Psoas muscle (tissue), 8 donors: ENCODE measurements around the gene GPRASP3. TPM values are rescaled to one million over a fixed set of nuclear protein-coding genes. Genes with fewer than 3 reads are reported as not detected.
"Not testable (repeated sequence)": the region's sequence is repeated elsewhere in the genome, so short reads cannot be mapped to it uniquely, and the experiment has no call there.

Experiments
- ATAC-seq, 4 donors: fragments of 200-7000 bp; cut with Tn5 transposase; one replicate each; pipeline ENCODE4 v1.9.1; 2020; ENCODE audit warnings: moderate library complexity in 3 of 4, mild to moderate bottlenecking in 2 of 4
- DNase-seq, 2 donors: peaks; one replicate each; pipeline ENCODE4 v3.0.0-alpha.2; 2020
- H3K27ac ChIP-seq: fragments of 200-600 bp; one replicate; pipeline ENCODE4 v1.8.0; 2022
- H3K27me3 ChIP-seq, 3 donors: fragments of 200-600 bp in 1 of 3; one replicate each; pipeline versions ENCODE4 v1.6.1 to v1.8.0; 2013 to 2022; ENCODE audit warnings: low read length in 2 of 3, mild to moderate bottlenecking in 2 of 3, moderate library complexity in 1 of 3; ENCODE audit not compliant: insufficient read depth in 3 of 3
- H3K36me3 ChIP-seq, 2 donors: fragments of 200-600 bp in 1 of 2; one replicate each; pipeline versions ENCODE4 v1.6.1 to v1.8.0; 2013 to 2022; ENCODE audit warnings: low read depth in 1 of 2, mild to moderate bottlenecking in 1 of 2, moderate library complexity in 1 of 2; ENCODE audit not compliant: insufficient read depth in 1 of 2
- H3K4me1 ChIP-seq: fragments of 200-600 bp; one replicate; pipeline ENCODE4 v1.8.0; 2022
- H3K4me3 ChIP-seq: fragments of 200-600 bp; one replicate; pipeline ENCODE4 v1.8.0; 2022; ENCODE audit warnings: mild to moderate bottlenecking
- H3K9me3 ChIP-seq: fragments of 200-600 bp; one replicate; pipeline ENCODE4 v1.8.0; 2022
- WGBS, 3 donors: extraction: QIAGEN DNeasy Blood & Tissue Kit; methylation state at CpG; one replicate each; pipeline versions ENCODE4 v1.1.6 to v1.1.7; 2013; 5-methylcytosine and 5-hydroxymethylcytosine counted together
- intact Hi-C, 2 donors: fragments of 100-400 bp; cut with DNase I; formaldehyde crosslinking; loops; one replicate each; pipeline versions ENCODE4 v1.11.0 to v1.14.2; 2022
- long read RNA-seq, 2 donors: library from polyadenylated mRNA; unstranded; transcript quantifications; one replicate each; pipeline ENCODE4 v2.0.0, GENCODE V29; 2021
- polyA plus RNA-seq, 3 donors: library from polyadenylated mRNA; stranded (reverse); fragments of 200-250 nt; gene quantifications; one replicate each; pipeline ENCODE4 v1.2.3, GENCODE V29; 2013
- total RNA-seq, 4 donors: library from RNA; stranded (reverse); fragmentation: NEBNext Ultra II Directional in 2 of 4; extraction: Animal tissue kit (Norgen Biotek cat#: 25700) in 2 of 4; gene quantifications; one replicate each; pipeline versions ENCODE4 v1.2.1 to v1.2.4, GENCODE V29; 2021 to 2023
- TF ChIP-seq, protein P1 (sequence below): fragments of 200-600 bp; IDR thresholded peaks from one replicate; pipeline ENCODE4 v1.8.0; 2022; ENCODE audit warnings: antibody characterized with exemption
- donor health status: healthy with polysubstance abuse.
- donor health status: DM: no; HTN: no; CAD: no; lungs with moderate emphysema.
- donor health status: Bipolar disorder and iron deficiency.
- donor health status: healthy.
- donor health status: DM: yes; HTN: yes; CAD: no.
- donor health status: DM: no; HTN: no; CAD: no.
- donor health status: DM: no; HTN: no; CAD: no.
- donor health status: DM: yes; HTN: yes; CAD: no.

GPRASP3 gene, protein sequence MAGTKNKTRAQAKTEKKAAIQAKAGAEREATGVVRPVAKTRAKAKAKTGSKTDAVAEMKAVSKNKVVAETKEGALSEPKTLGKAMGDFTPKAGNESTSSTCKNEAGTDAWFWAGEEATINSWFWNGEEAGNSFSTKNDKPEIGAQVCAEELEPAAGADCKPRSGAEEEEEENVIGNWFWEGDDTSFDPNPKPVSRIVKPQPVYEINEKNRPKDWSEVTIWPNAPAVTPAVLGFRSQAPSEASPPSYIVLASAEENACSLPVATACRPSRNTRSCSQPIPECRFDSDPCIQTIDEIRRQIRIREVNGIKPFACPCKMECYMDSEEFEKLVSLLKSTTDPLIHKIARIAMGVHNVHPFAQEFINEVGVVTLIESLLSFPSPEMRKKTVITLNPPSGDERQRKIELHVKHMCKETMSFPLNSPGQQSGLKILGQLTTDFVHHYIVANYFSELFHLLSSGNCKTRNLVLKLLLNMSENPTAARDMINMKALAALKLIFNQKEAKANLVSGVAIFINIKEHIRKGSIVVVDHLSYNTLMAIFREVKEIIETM
- total RNA-seq (1 to 10 TPM; 1.5 to 6.2 (median 3.0) TPM), polyA plus RNA-seq (1 to 10 TPM in 1 of 3 donors, under 1 TPM in 2; 0.52 to 2.3 (median 0.86) TPM)
- long read RNA-seq, donor 1, result 0 reads
- long read RNA-seq, donor 2, full-length matches to known transcripts, result 2 of 2 reads
- long read RNA-seq, donor 2, partial matches to known transcripts, result 0 of 2 reads
- long read RNA-seq, donor 2, other reads (novel, unspliced or antisense), result 0 of 2 reads

DNA sequence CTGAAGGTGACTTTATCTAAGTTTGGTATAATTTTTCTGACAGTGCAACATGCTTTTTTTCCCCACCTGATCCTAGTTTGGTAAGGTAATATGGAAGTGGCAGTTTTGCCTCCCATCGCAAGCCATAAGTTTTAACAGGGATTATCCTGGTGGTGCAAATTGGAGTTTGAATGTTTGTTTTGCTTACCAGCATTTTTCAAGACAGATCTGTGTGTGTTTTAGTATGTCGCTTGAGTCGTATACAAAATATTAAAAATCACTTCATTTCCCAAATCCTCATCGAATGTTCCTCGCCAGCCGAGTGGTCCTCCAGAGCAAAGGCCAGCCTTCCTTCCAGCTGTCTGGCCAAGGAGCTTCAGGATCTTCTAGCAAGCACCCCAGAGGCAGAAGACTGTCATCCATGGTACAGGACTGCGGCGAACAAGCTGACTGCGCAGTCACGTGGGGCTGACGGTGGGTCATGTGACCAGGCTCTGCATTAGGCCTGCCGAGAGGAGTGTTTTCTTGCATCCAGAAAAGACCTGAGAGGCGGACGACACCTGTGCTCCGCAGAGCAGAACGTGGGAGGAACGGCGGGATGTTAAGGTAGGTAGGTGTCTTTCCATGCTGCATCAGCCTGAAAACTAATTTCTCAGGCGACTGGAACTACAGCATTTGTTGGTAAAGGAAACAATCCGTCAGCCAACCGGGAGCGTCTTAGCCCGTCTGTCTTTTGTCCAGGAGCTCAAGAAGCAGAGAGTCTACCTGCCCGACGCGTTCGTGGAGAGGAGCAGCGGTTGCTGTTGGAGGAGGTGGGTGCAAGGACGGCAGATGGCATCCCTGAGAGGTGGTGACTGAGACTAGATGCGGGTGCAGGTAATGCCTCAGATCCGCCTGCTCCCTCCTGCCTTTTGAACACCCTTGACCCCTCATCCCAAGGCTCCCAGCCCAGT is at the start of gene GPRASP3:
TSS of gene GPRASP3 (plus strand) at position 507 of the 932 bp plus-strand sequence. CDS start 28,253 bp downstream, outside the sequence.
- ATAC-seq (peak; percentile 80 to 99 (median 88)), DNase-seq (peak; percentile 72 to 86)
- H3K4me1 ChIP-seq, result no peaks in the 10 kb centered on the region
- H3K4me3 ChIP-seq, result peak within 1 kb of the TSS; percentile 60
- TF ChIP-seq, protein P1, sequence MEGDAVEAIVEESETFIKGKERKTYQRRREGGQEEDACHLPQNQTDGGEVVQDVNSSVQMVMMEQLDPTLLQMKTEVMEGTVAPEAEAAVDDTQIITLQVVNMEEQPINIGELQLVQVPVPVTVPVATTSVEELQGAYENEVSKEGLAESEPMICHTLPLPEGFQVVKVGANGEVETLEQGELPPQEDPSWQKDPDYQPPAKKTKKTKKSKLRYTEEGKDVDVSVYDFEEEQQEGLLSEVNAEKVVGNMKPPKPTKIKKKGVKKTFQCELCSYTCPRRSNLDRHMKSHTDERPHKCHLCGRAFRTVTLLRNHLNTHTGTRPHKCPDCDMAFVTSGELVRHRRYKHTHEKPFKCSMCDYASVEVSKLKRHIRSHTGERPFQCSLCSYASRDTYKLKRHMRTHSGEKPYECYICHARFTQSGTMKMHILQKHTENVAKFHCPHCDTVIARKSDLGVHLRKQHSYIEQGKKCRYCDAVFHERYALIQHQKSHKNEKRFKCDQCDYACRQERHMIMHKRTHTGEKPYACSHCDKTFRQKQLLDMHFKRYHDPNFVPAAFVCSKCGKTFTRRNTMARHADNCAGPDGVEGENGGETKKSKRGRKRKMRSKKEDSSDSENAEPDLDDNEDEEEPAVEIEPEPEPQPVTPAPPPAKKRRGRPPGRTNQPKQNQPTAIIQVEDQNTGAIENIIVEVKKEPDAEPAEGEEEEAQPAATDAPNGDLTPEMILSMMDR, result no peak
- peaks cover 0 to 4% (median 0%) of the 10 kb centered on the region in 3 donors for H3K27me3 ChIP-seq
- intact Hi-C loops, result no loop called here
- no peaks in the 10 kb centered on the region for H3K9me3 ChIP-seq
- no peak within 1 kb of the TSS for H3K27ac ChIP-seq
- H3K36me3 ChIP-seq, result no peaks in the 10 kb centered on the region
- WGBS, 3 donors, result 8 to 29% (median 10%) methylated on average over 28 to 31 of the region's 31 CpGs

DNA sequence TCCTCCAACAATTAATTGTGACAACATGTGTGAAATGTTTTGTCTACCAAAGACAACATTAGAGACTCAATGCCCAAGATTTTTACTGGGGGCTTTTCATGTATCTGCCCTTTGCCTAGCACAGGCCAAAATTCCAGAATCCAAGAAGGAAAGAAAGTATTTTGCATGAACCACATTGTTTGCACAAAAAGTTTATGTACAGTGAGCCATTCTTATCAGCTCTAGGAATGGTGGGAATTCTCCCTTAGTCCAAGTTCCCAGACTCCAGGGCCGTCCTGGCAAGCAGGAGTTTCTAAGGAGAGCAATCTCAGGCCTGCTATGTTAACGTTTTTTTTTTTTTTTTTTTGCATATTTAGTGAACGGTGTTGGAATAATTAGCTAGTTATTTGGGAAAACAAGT is 47.7 kb upstream of the GPRASP3 start:
- H3K4me1 ChIP-seq, result no peaks in the 10 kb centered on the region
- ATAC-seq (no peak), DNase-seq (no peak)
- intact Hi-C loops, result no loop called here
- H3K9me3 ChIP-seq, result no peaks in the 10 kb centered on the region
- no peaks in the 10 kb centered on the region for H3K36me3 ChIP-seq
- no peaks in the 10 kb centered on the region for H3K27me3 ChIP-seq
- no peak overlapping the region for H3K27ac ChIP-seq
- TF ChIP-seq, protein P1, result no peak
- WGBS, 3 donors, result 29 to 74% (median 53%) methylated on average over 3 of the region's 3 CpGs
- no peak overlapping the region for H3K4me3 ChIP-seq

DNA sequence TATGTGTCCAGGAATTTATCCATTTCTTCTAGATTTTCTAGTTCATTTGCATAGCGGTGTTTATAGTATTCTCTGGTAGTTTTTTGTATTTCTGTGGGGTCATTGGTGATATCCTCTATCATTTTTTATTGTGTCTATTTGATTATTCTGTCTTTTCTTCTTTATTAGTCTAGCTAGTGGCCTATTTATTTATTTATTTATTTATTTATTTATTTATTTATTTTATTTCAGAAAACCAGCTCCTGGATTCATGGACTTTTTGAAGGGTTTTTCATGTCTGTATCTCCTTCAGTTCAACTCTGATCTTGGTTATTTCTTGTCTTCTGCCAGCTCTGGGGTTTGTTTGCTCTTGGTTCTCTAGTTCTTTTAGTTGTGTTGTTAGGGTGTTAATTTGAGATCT is 43.1 kb upstream of the GPRASP3 start:
- H3K4me3 ChIP-seq, ATAC-seq, H3K9me3 ChIP-seq, DNase-seq, intact Hi-C loops, H3K27me3 ChIP-seq, H3K27ac ChIP-seq, H3K36me3 ChIP-seq, H3K4me1 ChIP-seq: not testable (repeated sequence)
- 68 to 97% (median 93%) methylated on average over 1 of the region's 1 CpG for WGBS, 3 donors

DNA sequence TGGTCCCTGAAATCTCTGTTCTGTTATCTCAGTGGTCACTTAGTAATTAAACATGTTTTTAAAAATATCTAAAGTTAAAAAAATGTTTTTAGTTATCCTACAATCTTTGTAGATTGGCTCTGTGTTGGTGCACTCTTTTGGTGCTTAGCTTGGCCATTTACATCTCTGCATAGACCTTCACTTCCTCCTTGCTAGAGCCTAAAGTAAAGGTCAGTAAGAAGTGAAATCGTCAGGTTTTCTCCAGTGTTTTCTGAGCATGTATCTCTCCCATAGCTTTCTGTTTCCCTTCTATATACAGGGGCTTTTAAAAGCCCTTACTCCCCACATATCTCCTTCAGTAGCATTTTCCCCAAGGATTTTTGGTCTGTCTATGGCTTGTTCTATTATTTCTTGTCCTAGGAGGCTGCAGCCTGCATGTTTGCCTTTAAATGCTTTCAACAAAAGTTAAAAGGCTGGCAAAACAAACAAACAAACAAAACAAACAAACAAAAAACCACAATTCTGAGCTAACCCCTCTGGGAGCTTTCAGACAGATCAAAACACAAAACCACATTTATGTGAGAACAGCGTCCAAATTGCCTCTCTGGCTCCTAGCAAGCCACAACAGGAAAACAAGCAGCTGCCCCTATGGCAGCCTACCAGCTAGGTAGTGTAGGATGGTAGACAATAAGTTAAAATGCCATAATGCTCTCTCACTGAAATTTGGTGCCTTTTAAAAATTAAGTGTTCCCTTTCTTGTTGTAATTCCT is 35.6 kb upstream of the GPRASP3 start:
- ATAC-seq (no peak), DNase-seq (no peak)
- 43 to 55% (median 47%) methylated on average over 2 of the region's 2 CpGs for WGBS, 3 donors
- Histone ChIP-seq H3K36me3 (no peaks in the 10 kb centered on the region), H3K27me3 (no peaks in the 10 kb centered on the region), H3K9me3 (peaks cover 9% of the 10 kb centered on the region), H3K4me1 (no peaks in the 10 kb centered on the region), H3K4me3 (no peak overlapping the region), H3K27ac (no peak overlapping the region)
- intact Hi-C loops, result no loop called here
- TF ChIP-seq, protein P1, result no peak
